AG04450 (cell line): ENCODE data around the gene CNN3. TPM values are rescaled to one million over a fixed set of nuclear protein-coding genes. Genes with fewer than 3 reads are reported as not detected.

Source experiments
- CTCF ChIA-PET: fragments of 300-600, 350-600 bp; formaldehyde crosslinking; extraction: SDS; loops from one replicate; lab custom pipeline; 2022; ENCODE audit warnings: antibody characterized with exemption, inconsistent platforms; lab: Charles Lee
- POLR2A ChIA-PET: fragments of 350-600 bp; formaldehyde crosslinking; extraction: SDS; loops from one replicate; lab custom pipeline; 2021; ENCODE audit warnings: antibody characterized with exemption, inconsistent platforms; lab: Yijun Ruan, JAX
- DNase-seq: peaks from one replicate; pipeline ENCODE4 v3.0.0-alpha.2; 2011; ENCODE audit warnings: low read depth, low spot score
- H3K27ac ChIP-seq: one replicate; pipeline ENCODE4 v1.5.1; 2012; ENCODE audit warnings: low read depth, low read length, control low read depth
- H3K27me3 ChIP-seq: one replicate; pipeline ENCODE4 v1.6.0; 2012; ENCODE audit warnings: low read length; ENCODE audit not compliant: control insufficient read depth, insufficient read depth
- H3K4me3 ChIP-seq: 2 replicates; pipeline ENCODE4 v1.5.1; 2011; ENCODE audit warnings: mild to moderate bottlenecking, low read depth, low read length, control low read depth
- H3K9me3 ChIP-seq: 2 replicates; pipeline ENCODE4 v1.5.1; 2012; ENCODE audit warnings: low read length; ENCODE audit not compliant: control insufficient read depth, insufficient read depth
- CTCF ChIP-seq: IDR thresholded peaks from 2 replicates; pipeline ENCODE4 v1.5.1; 2011; ENCODE audit warnings: low read depth, low read length, control low read depth, inconsistent platforms
- polyA plus RNA-seq: library from polyadenylated mRNA; depleted of rRNA; stranded (reverse); fragments of >200 nt; gene quantifications from 2 replicates; pipeline ENCODE4 v1.2.3, GENCODE V29; 2011

CNN3 gene
- polyA plus RNA-seq, 1 experiment, result 438 TPM

GRCh38 chr1:94898491-94899385 is 28.2 kb downstream of the CNN3 start:
- H3K27ac ChIP-seq, result peak overlapping the region; percentile 42
- no peak for DNase-seq
- no peaks in the 10 kb centered on the region for H3K27me3 ChIP-seq
- H3K9me3 ChIP-seq, result no peaks in the 10 kb centered on the region
- ChIA-PET POLR2A (no interaction called here), CTCF (interaction anchor here (0.6 to 3.4 kb wide), 7 partner anchors 13 to 494 kb away, joined by 4 to 25 read pairs (median 7); no protein-coding TSS in a partner anchor)
- H3K4me3 ChIP-seq, result no peak overlapping the region
- no peak for TF ChIP-seq CTCF

DNA sequence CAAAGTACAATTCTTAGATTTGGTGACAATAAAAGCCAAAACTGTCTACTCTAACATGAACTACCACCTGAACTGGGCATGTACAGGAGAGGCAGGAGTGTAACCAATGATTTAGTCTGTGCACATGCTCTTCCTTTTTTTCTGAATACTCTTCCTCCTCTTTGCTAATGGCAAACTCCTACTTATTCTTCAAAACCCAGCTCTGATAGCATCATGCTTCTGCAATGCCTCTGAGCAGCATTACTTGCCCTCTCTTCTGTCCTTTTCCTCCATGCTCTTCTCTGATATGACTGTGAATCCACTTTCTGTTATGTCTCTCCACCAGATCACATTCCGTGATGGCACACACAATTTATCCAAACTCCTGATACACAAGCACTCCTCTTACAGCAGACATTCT is 31.4 kb downstream of the CNN3 start:
- Histone ChIP-seq H3K4me3 (no peak overlapping the region), H3K9me3 (no peaks in the 10 kb centered on the region), H3K27me3 (no peaks in the 10 kb centered on the region), H3K27ac (no peak overlapping the region)
- CTCF ChIA-PET, result interaction anchor here (1.3 kb wide), 1 partner anchor 146 kb away, joined by 5 read pairs; no protein-coding TSS in a partner anchor
- no peak for TF ChIP-seq CTCF
- POLR2A ChIA-PET, result no interaction called here
- no peak for DNase-seq

DNA sequence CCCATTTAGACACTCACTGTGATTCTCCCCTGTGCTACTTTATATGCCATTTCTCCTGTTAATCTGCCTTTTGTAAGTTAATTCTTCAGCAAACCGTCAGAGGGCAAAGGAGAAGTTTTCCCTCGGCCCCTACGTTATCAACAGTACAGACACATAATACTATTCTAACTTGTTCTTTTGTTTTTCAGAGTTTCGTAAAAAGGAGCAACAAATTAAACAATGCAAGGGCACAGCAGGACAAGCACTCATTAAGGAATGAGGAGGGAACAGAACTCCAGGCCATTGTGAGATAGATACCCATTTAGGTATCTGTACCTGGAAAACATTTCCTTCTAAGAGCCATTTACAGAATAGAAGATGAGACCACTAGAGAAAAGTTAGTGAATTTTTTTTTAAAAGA is 32.3 kb downstream of the CNN3 start:
- ChIA-PET POLR2A (no interaction called here), CTCF (interaction anchor here (1.3 kb wide), 1 partner anchor 147 kb away, joined by 5 read pairs; no protein-coding TSS in a partner anchor)
- no peaks in the 10 kb centered on the region for H3K27me3 ChIP-seq
- no peak for DNase-seq
- TF ChIP-seq CTCF, result no peak
- H3K9me3 ChIP-seq, result no peaks in the 10 kb centered on the region
- no peak overlapping the region for H3K27ac ChIP-seq
- no peak overlapping the region for H3K4me3 ChIP-seq

GRCh38 chr1:94892604-94893254 is 34.2 kb downstream of the CNN3 start:
- no peak for DNase-seq
- Histone ChIP-seq H3K27ac (no peak overlapping the region), H3K27me3 (no peaks in the 10 kb centered on the region), H3K9me3 (no peaks in the 10 kb centered on the region), H3K4me3 (no peak overlapping the region)
- POLR2A ChIA-PET, result interaction anchor here (0.9 to 1.3 kb wide), 2 partner anchors 29 to 38 kb away, joined by 3 to 5 read pairs; no protein-coding TSS in a partner anchor
- TF ChIP-seq CTCF, result no peak
- CTCF ChIA-PET, result interaction anchor here (2.4 to 3.0 kb wide), 2 partner anchors 39 to 151 kb away, joined by 13 to 18 read pairs; no protein-coding TSS in a partner anchor
